Measurements from ENCODE around the gene SERF1A. TPM values are rescaled to one million over a fixed set of nuclear protein-coding genes. Genes with fewer than 3 reads are reported as not detected.
A peak's percentile ranks its signal among the peaks of the same experiment; 100 is the strongest.
"Not testable (repeated sequence)": the region's sequence is repeated elsewhere in the genome, so short reads cannot be mapped to it uniquely, and the experiment has no call there.

The SERF1A gene
- total RNA-seq (1 to 10 TPM; 5.7 to 7.8 TPM), polyA plus RNA-seq (1 to 10 TPM; 1.5 to 2.8 TPM)
- long read RNA-seq, donor 1, transcript SERF1A-201 (3 exons, 963 nt) = major isoform, 21 of 45 reads
- long read RNA-seq, donor 1, partial matches to known transcripts = 19 of 45 reads
- long read RNA-seq, donor 1, other reads (novel, unspliced or antisense) = 0 of 45 reads
- long read RNA-seq, donor 2, transcript SERF1A-201 (3 exons, 963 nt) = major isoform, 7 of 11 reads
- long read RNA-seq, donor 2, partial matches to known transcripts = 0 of 11 reads
- long read RNA-seq, donor 2, other reads (novel, unspliced or antisense) = 0 of 11 reads
- long read RNA-seq, donor 3, partial matches to known transcripts = 0 of 10 reads
- long read RNA-seq, donor 3, other reads (novel, unspliced or antisense) = 0 of 10 reads
- long read RNA-seq, donor 4, transcript SERF1A-201 (3 exons, 963 nt) = major isoform, 8 of 22 reads
- long read RNA-seq, donor 4, partial matches to known transcripts = 12 of 22 reads
- long read RNA-seq, donor 4, other reads (novel, unspliced or antisense) = 0 of 22 reads
- long read RNA-seq, donor 5, transcript SERF1A-201 (3 exons, 963 nt) = major isoform, 23 of 30 reads
- long read RNA-seq, donor 5, partial matches to known transcripts = 0 of 30 reads
- long read RNA-seq, donor 5, other reads (novel, unspliced or antisense) = 0 of 30 reads

DNA sequence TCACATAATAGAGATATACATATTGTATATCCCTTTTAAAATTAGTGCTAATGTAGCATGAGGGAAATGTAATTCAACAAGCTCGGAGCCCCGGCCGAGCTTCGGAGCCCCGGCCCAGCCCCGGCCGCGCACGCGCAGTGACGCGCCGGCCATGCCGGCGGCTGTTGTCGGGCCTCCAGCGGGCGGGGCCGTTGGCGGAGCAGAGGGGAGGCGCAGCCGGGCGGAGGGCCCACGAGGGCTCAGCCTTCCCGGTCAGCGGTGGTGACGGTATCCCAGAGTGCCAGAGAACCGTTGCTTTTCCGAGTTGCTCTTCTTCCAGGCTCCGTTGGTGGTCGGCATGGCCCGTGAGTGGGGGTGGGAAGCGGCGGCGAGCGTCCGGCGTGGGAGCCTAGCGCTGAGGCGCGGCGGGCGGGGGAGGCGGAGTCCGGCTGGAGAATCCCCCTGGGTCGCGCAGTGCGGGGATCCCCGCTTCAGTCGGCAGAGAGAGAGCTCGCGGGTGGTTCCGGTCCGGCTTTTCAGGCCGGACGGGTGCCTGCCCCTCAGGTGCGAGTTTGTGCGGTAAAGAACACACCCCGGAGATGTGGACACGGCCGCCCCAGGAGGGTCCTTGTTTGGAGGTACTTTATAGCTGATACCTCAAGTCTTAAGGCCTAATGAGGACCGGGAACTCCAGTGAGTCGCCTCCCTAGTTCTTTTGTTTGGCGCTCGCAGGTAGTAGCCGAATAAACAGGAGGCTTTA is at the start of gene SERF1A:
SERF1A (plus strand) TSS at position 137 of the 739 bp plus-strand sequence; CDS start at position 338, 201 bp downstream.
- DNase-seq; H3K27ac ChIP-seq (ENCODE audit: low read depth in 1 of 2, low read length in 1 of 2); H3K27me3 ChIP-seq (ENCODE audit: control insufficient read depth in 3 of 3, insufficient read depth in 3 of 3, low read length in 2 of 3); H3K4me3 ChIP-seq; H3K9me3 ChIP-seq (ENCODE audit: control insufficient read depth in 4 of 4, insufficient read depth in 3 of 4, low read length in 3 of 4); H3K9ac ChIP-seq (ENCODE audit: insufficient read depth in 1 of 2, low read length in 2 of 2); H3K4me1 ChIP-seq (ENCODE audit: control insufficient read depth in 5 of 5, insufficient read depth in 5 of 5, low read length in 5 of 5); H3K36me3 ChIP-seq (ENCODE audit: control insufficient read depth in 4 of 4, insufficient read depth in 4 of 4, low read length in 4 of 4): not testable (repeated sequence)
- no CpG with 5 or more reads among the region's 66 CpGs for WGBS, 2 donors
- peak; percentile 98 for ATAC-seq (ENCODE audit: insufficient read depth, low FRiP score)

GRCh38 chr5:70866778-70867177 is 33.7 kb upstream of the SERF1A start:
- not testable (repeated sequence) for DNase-seq; H3K36me3 ChIP-seq (ENCODE audit: control insufficient read depth in 4 of 4, insufficient read depth in 4 of 4, low read length in 4 of 4); H3K27me3 ChIP-seq (ENCODE audit: control insufficient read depth in 3 of 3, insufficient read depth in 3 of 3, low read length in 2 of 3); H3K4me3 ChIP-seq; ATAC-seq (ENCODE audit: insufficient read depth, low FRiP score); H3K9me3 ChIP-seq (ENCODE audit: control insufficient read depth in 4 of 4, insufficient read depth in 3 of 4, low read length in 3 of 4); H3K27ac ChIP-seq (ENCODE audit: low read depth in 1 of 2, low read length in 1 of 2); H3K4me1 ChIP-seq (ENCODE audit: control insufficient read depth in 5 of 5, insufficient read depth in 5 of 5, low read length in 5 of 5); H3K9ac ChIP-seq (ENCODE audit: insufficient read depth in 1 of 2, low read length in 2 of 2)
- WGBS, 2 donors = no CpG with 5 or more reads among the region's 2 CpGs

- no CpG with 5 or more reads among the region's 1 CpG for WGBS, 2 donors
- not testable (repeated sequence) for H3K27ac ChIP-seq (ENCODE audit: low read depth in 1 of 2, low read length in 1 of 2); H3K4me1 ChIP-seq (ENCODE audit: control insufficient read depth in 5 of 5, insufficient read depth in 5 of 5, low read length in 5 of 5); H3K4me3 ChIP-seq; DNase-seq; H3K9ac ChIP-seq (ENCODE audit: insufficient read depth in 1 of 2, low read length in 2 of 2); H3K9me3 ChIP-seq (ENCODE audit: control insufficient read depth in 4 of 4, insufficient read depth in 3 of 4, low read length in 3 of 4); ATAC-seq (ENCODE audit: insufficient read depth, low FRiP score); H3K27me3 ChIP-seq (ENCODE audit: control insufficient read depth in 3 of 3, insufficient read depth in 3 of 3, low read length in 2 of 3); H3K36me3 ChIP-seq (ENCODE audit: control insufficient read depth in 4 of 4, insufficient read depth in 4 of 4, low read length in 4 of 4)
These were observed 29.8 kb upstream of the SERF1A start for GRCh38 chr5:70870626-70871025.

DNA sequence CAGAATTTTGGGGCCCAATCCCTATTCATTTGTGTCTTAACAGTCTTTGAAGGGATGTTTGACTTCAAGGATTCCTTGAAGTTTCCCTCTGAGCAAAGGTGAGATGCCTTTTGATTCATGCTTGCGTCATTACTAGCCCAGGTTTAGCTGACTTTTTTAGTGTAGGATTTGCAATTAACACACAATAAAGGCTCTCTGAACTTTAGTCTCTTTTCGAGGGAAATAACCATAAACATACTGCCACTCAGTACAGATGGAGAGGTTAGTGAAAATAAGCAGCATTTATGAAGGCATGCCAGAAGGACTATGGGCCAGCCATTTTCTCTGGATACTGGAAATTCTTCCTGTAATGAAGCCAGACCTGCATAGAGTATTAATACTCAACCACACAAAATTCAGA is 4.4 kb upstream of the SERF1A start:
- not testable (repeated sequence) for ATAC-seq (ENCODE audit: insufficient read depth, low FRiP score); H3K9ac ChIP-seq (ENCODE audit: insufficient read depth in 1 of 2, low read length in 2 of 2); DNase-seq; H3K4me1 ChIP-seq (ENCODE audit: control insufficient read depth in 5 of 5, insufficient read depth in 5 of 5, low read length in 5 of 5); H3K27me3 ChIP-seq (ENCODE audit: control insufficient read depth in 3 of 3, insufficient read depth in 3 of 3, low read length in 2 of 3); H3K27ac ChIP-seq (ENCODE audit: low read depth in 1 of 2, low read length in 1 of 2); H3K36me3 ChIP-seq (ENCODE audit: control insufficient read depth in 4 of 4, insufficient read depth in 4 of 4, low read length in 4 of 4); H3K9me3 ChIP-seq (ENCODE audit: control insufficient read depth in 4 of 4, insufficient read depth in 3 of 4, low read length in 3 of 4); H3K4me3 ChIP-seq
- WGBS, 2 donors = no CpG with 5 or more reads among the region's 2 CpGs

DNA sequence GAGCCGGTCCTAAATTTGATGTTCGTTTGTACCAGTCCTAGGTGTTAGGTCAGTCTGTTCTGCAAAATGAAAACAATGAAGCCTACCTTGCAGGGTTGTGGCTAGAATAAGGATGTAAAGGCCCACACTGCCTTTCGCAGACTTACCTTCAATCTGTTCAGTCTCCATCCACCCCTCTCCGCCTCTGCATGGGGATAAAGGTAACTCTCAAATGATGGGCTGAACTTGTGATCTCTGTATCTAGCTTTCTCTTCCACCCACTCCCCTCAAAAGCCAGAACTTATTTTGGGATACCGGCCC is 753 bp downstream of the SERF1A start:
- no CpG with 5 or more reads among the region's 5 CpGs for WGBS, 2 donors

GRCh38 chr5:70906624-70907023 is 6.2 kb downstream of the SERF1A start:
- H3K27ac ChIP-seq (ENCODE audit: low read depth in 1 of 2, low read length in 1 of 2); H3K9ac ChIP-seq (ENCODE audit: insufficient read depth in 1 of 2, low read length in 2 of 2); H3K9me3 ChIP-seq (ENCODE audit: control insufficient read depth in 4 of 4, insufficient read depth in 3 of 4, low read length in 3 of 4); H3K27me3 ChIP-seq (ENCODE audit: control insufficient read depth in 3 of 3, insufficient read depth in 3 of 3, low read length in 2 of 3); ATAC-seq (ENCODE audit: insufficient read depth, low FRiP score); H3K4me1 ChIP-seq (ENCODE audit: control insufficient read depth in 5 of 5, insufficient read depth in 5 of 5, low read length in 5 of 5); H3K36me3 ChIP-seq (ENCODE audit: control insufficient read depth in 4 of 4, insufficient read depth in 4 of 4, low read length in 4 of 4); DNase-seq; H3K4me3 ChIP-seq: not testable (repeated sequence)
- no CpG with 5 or more reads among the region's 5 CpGs for WGBS, 2 donors

More for the DNA sequence above, 753 bp downstream of the SERF1A start:
- H3K27ac ChIP-seq (ENCODE audit: low read depth in 1 of 2, low read length in 1 of 2); H3K27me3 ChIP-seq (ENCODE audit: control insufficient read depth in 3 of 3, insufficient read depth in 3 of 3, low read length in 2 of 3); H3K9me3 ChIP-seq (ENCODE audit: control insufficient read depth in 4 of 4, insufficient read depth in 3 of 4, low read length in 3 of 4); H3K4me3 ChIP-seq; H3K4me1 ChIP-seq (ENCODE audit: control insufficient read depth in 5 of 5, insufficient read depth in 5 of 5, low read length in 5 of 5); H3K36me3 ChIP-seq (ENCODE audit: control insufficient read depth in 4 of 4, insufficient read depth in 4 of 4, low read length in 4 of 4); H3K9ac ChIP-seq (ENCODE audit: insufficient read depth in 1 of 2, low read length in 2 of 2); DNase-seq: not testable (repeated sequence)
- ATAC-seq (ENCODE audit: insufficient read depth, low FRiP score) = peak; percentile 9

DNA sequence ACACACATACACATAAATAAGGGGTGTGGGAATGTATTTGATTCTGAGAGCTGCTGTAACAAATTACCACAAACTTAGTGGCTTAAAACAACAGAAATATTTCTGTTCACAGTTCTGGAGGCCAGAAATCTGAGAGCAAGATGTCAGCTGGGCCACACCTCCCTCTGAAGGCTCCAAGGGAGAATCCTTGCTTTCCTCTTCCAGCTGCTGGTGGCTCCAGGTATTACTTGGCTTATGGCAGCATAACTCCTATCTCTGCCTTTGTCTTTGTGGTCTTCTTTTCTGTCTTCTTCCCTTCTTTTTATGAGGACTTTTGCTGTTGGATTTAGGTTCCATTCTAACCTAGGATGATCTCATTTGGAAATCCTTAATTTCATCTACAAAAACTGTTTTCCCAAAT is 16.4 kb downstream of the SERF1A start:
- not testable (repeated sequence) for H3K27ac ChIP-seq (ENCODE audit: low read depth in 1 of 2, low read length in 1 of 2); H3K9ac ChIP-seq (ENCODE audit: insufficient read depth in 1 of 2, low read length in 2 of 2); ATAC-seq (ENCODE audit: insufficient read depth, low FRiP score); H3K36me3 ChIP-seq (ENCODE audit: control insufficient read depth in 4 of 4, insufficient read depth in 4 of 4, low read length in 4 of 4); DNase-seq; H3K9me3 ChIP-seq (ENCODE audit: control insufficient read depth in 4 of 4, insufficient read depth in 3 of 4, low read length in 3 of 4); H3K4me3 ChIP-seq; H3K27me3 ChIP-seq (ENCODE audit: control insufficient read depth in 3 of 3, insufficient read depth in 3 of 3, low read length in 2 of 3); H3K4me1 ChIP-seq (ENCODE audit: control insufficient read depth in 5 of 5, insufficient read depth in 5 of 5, low read length in 5 of 5)

DNA sequence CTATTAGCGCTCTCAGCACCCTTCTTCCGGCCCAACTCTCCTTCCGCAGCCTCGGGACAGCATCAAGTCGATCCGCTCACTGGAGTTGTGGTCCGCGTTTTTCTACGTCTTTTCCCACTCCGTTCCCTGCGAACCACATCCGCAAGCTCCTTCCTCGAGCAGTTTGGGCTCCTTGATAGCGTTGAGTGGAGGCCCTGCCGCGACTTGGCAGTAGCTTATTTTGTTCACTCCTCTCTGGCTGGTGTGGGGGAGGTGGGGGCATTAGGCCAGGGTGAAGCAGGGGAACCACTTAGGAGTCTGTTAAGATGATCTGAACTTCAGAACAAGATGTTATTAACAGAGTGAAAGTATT is 24.7 kb downstream of the SERF1A start:
- H3K9me3 ChIP-seq (ENCODE audit: control insufficient read depth in 4 of 4, insufficient read depth in 3 of 4, low read length in 3 of 4); H3K4me3 ChIP-seq; ATAC-seq (ENCODE audit: insufficient read depth, low FRiP score); H3K36me3 ChIP-seq (ENCODE audit: control insufficient read depth in 4 of 4, insufficient read depth in 4 of 4, low read length in 4 of 4); H3K9ac ChIP-seq (ENCODE audit: insufficient read depth in 1 of 2, low read length in 2 of 2); H3K27me3 ChIP-seq (ENCODE audit: control insufficient read depth in 3 of 3, insufficient read depth in 3 of 3, low read length in 2 of 3); H3K27ac ChIP-seq (ENCODE audit: low read depth in 1 of 2, low read length in 1 of 2); DNase-seq; H3K4me1 ChIP-seq (ENCODE audit: control insufficient read depth in 5 of 5, insufficient read depth in 5 of 5, low read length in 5 of 5): not testable (repeated sequence)
- no CpG with 5 or more reads among the region's 16 CpGs for WGBS, 2 donors
